OCI-LY3 (cell line): Measurements from ENCODE around the gene ANKRD30A.

Experiments
- EZH2phosphoT487 ChIP-seq: fragments of 200-600 bp; shearing (Covaris generic); IDR thresholded peaks from 2 replicates; pipeline ENCODE4 v1.6.1; 2018; ENCODE audit warnings: antibody characterized with exemption, mixed run types, low read depth
- TF ChIP-seq, protein P1 (sequence below): fragments of 200-600, 300-600 bp; sonication (generic); IDR thresholded peaks from 2 replicates; pipeline ENCODE4 v1.5.1; 2014; ENCODE audit warnings: antibody characterized with exemption, low read length, low read depth

DNA sequence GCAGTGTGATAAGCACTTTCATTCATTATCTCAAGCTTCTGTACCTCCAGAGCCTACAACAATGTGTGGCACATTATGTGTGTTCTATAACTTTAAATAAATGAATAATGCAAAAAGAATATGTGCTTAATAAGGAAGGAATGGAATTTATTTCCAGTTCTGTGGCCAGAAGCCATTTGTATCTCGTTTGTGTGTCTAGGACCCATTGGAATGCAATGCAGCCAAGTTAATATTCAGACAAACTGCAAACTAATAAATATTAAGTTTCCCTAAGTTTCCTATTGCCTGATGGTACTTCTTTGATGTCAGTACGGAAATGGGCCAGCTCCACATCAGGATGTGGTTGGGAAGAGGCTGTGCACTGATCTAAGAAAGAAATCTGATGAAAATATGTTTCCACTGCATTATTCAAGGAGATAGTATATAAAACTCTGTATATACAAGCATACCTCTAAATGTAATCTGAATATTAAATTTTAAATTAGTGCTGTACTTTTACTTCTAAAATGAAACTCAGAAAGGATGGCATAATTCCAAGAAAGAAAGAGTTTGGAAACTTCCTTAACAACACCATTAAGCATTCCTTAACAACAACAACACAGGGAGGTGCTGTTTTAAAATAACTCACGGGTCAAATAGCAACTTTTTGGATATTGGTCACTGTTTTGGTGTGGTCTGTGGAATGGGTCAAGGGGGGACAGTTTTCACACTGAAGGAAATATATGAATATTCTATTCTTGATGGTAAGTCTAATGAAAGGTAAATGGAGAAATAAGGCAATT is 29.4 kb upstream of the ANKRD30A start:
- TF ChIP-seq, protein P1, sequence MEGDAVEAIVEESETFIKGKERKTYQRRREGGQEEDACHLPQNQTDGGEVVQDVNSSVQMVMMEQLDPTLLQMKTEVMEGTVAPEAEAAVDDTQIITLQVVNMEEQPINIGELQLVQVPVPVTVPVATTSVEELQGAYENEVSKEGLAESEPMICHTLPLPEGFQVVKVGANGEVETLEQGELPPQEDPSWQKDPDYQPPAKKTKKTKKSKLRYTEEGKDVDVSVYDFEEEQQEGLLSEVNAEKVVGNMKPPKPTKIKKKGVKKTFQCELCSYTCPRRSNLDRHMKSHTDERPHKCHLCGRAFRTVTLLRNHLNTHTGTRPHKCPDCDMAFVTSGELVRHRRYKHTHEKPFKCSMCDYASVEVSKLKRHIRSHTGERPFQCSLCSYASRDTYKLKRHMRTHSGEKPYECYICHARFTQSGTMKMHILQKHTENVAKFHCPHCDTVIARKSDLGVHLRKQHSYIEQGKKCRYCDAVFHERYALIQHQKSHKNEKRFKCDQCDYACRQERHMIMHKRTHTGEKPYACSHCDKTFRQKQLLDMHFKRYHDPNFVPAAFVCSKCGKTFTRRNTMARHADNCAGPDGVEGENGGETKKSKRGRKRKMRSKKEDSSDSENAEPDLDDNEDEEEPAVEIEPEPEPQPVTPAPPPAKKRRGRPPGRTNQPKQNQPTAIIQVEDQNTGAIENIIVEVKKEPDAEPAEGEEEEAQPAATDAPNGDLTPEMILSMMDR = no peak
- no peak for TF ChIP-seq EZH2phosphoT487
